Endodermal cell (in vitro differentiated cells): ENCODE results near the gene RAC2. TPM values are rescaled to one million over a fixed set of nuclear protein-coding genes. Genes with fewer than 3 reads are reported as not detected.

ENCODE experiments used
- DNase-seq: peaks from one replicate; pipeline ENCODE4 v3.0.0-alpha.2; 2017
- H3K27ac ChIP-seq: 2 replicates; pipeline ENCODE4 v1.5.1; 2013; ENCODE audit warnings: mild to moderate bottlenecking, low read depth, low read length, moderate library complexity
- H3K27me3 ChIP-seq: 2 replicates; pipeline ENCODE4 v1.6.1; 2013; ENCODE audit warnings: mild to moderate bottlenecking, low read length, moderate library complexity; ENCODE audit not compliant: insufficient read depth, control insufficient read depth, poor library complexity, severe bottlenecking
- H3K36me3 ChIP-seq: 2 replicates; pipeline ENCODE4 v1.7.0; 2013; ENCODE audit warnings: mild to moderate bottlenecking, low read length, moderate library complexity; ENCODE audit not compliant: control insufficient read depth, insufficient read depth
- H3K4me1 ChIP-seq: one replicate; pipeline ENCODE4 v1.7.0; 2013; ENCODE audit warnings: low read length; ENCODE audit not compliant: control insufficient read depth, insufficient read depth
- H3K4me3 ChIP-seq: 2 replicates; pipeline ENCODE4 v1.5.1; 2013; ENCODE audit warnings: mild to moderate bottlenecking, low read length, moderate library complexity
- H3K9ac ChIP-seq: 2 replicates; pipeline ENCODE4 v1.6.1; 2013; ENCODE audit warnings: mild to moderate bottlenecking, low read length, moderate library complexity; ENCODE audit not compliant: poor library complexity, severe bottlenecking; ENCODE audit errors: extremely low read depth
- H3K9me3 ChIP-seq: 2 replicates; pipeline ENCODE4 v1.6.1; 2013; ENCODE audit warnings: mild to moderate bottlenecking, low read length, moderate library complexity; ENCODE audit not compliant: control insufficient read depth
- H3K27ac Mint-ChIP-seq: 2 replicates; pipeline ENCODE4 v1.8.0; 2020; ENCODE audit warnings: mixed read lengths
- H3K27me3 Mint-ChIP-seq: 2 replicates; pipeline ENCODE4 v1.8.0; 2021; ENCODE audit warnings: mild to moderate bottlenecking, mixed read lengths; ENCODE audit not compliant: insufficient read depth
- H3K36me3 Mint-ChIP-seq: 2 replicates; pipeline ENCODE4 v1.8.0; 2020; ENCODE audit warnings: low read depth, mixed read lengths
- H3K4me1 Mint-ChIP-seq: 2 replicates; pipeline ENCODE4 v1.8.0; 2020; ENCODE audit warnings: mixed read lengths
- H3K4me3 Mint-ChIP-seq: 2 replicates; pipeline ENCODE4 v1.8.0; 2020; ENCODE audit warnings: mild to moderate bottlenecking, moderate library complexity, mixed read lengths
- H3K9me3 Mint-ChIP-seq: 2 replicates; pipeline ENCODE4 v1.8.0; 2020; ENCODE audit warnings: mild to moderate bottlenecking, mixed read lengths
- WGBS, 2 experiments: methylation state at CpG; one replicate each; pipeline versions ENCODE4 v1.1.5 to v1.1.7; 2013; ENCODE audit warnings: missing lambda C conversion rate in 2 of 2, mixed read lengths in 1 of 2; ENCODE audit not compliant: insufficient coverage in 1 of 2, insufficient read length in 1 of 2; 5-methylcytosine and 5-hydroxymethylcytosine counted together
- total RNA-seq, 2 donors: library from RNA; stranded (reverse); fragmentation: NEBNext Ultra II Directional in 1 of 2; extraction: Animal tissue kit (Norgen Biotek cat#: 25700) in 1 of 2; gene quantifications; 2 replicates in 1 of 2; 3 replicates in 1 of 2; pipeline ENCODE4 v1.2.1, GENCODE V29; 2021
- TF ChIP-seq, protein P1 (sequence below): fragments of 200-600 bp; sonication (generic); conservative IDR thresholded peaks from 2 replicates; pipeline ENCODE4 v1.5.0; 2021; ENCODE audit warnings: antibody characterized with exemption, mild to moderate bottlenecking

RAC2 gene
- total RNA-seq, 2 donors from 2014 or later = 4.5 to 5.6 TPM

DNA sequence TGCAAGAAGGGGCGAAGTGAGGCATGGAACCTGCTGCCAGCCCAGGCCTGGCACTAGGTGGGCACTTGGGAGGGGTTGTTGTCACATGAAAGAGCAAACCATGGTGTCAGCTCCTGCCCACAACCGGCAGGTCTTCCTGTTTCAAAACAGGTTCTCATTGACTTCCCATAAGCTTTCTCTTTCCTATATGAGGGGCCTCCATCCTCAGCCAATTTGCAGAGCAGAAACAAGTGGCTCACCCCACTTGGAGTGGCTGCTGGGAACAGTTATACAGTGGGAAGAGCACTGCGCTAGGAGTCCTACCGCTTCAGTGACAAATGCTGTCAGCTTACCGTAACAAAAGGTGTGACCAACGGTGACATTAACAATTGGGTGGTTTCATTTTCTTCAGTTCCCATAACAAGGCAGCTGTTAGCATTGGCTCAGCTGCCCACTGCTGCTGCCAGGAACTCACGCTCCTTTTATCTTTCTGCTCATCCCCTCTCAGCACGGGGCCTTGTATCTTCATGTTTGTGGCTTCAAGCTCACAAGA is 21.6 kb downstream of the RAC2 start:
- Histone ChIP-seq H3K9ac (no peak overlapping the region), H3K27me3 (no peaks in the 10 kb centered on the region), H3K27ac (no peak overlapping the region), H3K9me3 (no peaks in the 10 kb centered on the region), H3K4me3 (no peak overlapping the region), H3K36me3 (no peaks in the 10 kb centered on the region), H3K4me1 (no peaks in the 10 kb centered on the region)
- H3K9me3 Mint-ChIP-seq = peaks cover 19% of the 10 kb centered on the region
- peaks cover 13% of the 10 kb centered on the region for H3K4me1 Mint-ChIP-seq
- 86 to 89% methylated on average over 5 to 8 of the region's 8 CpGs for WGBS, 2 experiments
- H3K36me3 Mint-ChIP-seq = no peaks in the 10 kb centered on the region
- peaks cover 6% of the 10 kb centered on the region for H3K27me3 Mint-ChIP-seq
- TF ChIP-seq, protein P1, sequence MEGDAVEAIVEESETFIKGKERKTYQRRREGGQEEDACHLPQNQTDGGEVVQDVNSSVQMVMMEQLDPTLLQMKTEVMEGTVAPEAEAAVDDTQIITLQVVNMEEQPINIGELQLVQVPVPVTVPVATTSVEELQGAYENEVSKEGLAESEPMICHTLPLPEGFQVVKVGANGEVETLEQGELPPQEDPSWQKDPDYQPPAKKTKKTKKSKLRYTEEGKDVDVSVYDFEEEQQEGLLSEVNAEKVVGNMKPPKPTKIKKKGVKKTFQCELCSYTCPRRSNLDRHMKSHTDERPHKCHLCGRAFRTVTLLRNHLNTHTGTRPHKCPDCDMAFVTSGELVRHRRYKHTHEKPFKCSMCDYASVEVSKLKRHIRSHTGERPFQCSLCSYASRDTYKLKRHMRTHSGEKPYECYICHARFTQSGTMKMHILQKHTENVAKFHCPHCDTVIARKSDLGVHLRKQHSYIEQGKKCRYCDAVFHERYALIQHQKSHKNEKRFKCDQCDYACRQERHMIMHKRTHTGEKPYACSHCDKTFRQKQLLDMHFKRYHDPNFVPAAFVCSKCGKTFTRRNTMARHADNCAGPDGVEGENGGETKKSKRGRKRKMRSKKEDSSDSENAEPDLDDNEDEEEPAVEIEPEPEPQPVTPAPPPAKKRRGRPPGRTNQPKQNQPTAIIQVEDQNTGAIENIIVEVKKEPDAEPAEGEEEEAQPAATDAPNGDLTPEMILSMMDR = no peak
- no peak overlapping the region for H3K4me3 Mint-ChIP-seq
- no peak for DNase-seq
- H3K27ac Mint-ChIP-seq = no peak overlapping the region

DNA sequence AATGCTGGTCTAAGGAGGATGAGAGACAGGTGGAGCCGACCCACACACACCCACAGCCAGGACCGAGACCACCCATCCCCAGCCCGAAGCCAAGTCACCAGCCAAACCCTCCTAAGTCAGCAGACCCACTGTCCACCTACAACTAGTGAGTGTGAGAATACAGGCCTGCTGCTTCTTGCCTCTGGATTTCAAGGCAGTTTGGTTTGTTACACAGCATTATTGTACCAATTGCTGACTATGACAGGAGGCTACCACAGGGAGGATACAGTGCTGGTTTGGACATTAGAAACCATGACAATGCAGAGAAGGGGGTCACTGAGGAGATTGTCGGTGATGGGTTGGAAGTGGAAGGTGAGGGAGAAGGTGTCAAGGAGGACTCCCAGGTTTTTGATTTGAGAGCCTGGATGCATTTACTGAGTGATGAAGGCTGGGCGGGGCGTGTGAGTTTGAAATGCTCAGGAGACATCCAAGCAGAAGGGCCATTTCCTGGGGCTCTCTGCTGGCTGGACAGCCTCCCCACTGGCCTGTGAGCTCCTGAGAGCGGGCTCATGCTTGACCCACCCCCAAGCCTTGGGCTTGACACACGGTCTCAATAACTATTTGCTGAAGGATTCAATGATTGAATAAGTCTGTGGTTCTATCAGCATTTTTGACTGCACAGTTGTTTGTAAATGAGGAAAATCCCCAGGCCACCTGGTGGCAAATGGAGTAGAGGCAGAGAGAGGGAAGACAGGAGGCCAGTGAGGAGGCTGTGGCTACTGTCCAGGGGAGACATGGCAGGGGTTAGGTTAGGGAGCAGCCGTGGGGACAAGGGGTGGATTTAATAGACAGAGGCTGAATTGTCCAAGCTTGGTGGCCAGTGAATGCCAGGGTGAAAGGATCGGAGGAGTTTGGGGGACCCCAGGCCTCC is 22.4 kb downstream of the RAC2 start:
- Mint-ChIP-seq H3K36me3 (no peaks in the 10 kb centered on the region), H3K9me3 (peaks cover 19% of the 10 kb centered on the region), H3K4me1 (peaks cover 13% of the 10 kb centered on the region), H3K27ac (no peak overlapping the region), H3K4me3 (no peak overlapping the region), H3K27me3 (peaks cover 6% of the 10 kb centered on the region)
- H3K4me3 ChIP-seq = no peak overlapping the region
- no peaks in the 10 kb centered on the region for H3K27me3 ChIP-seq
- no peak overlapping the region for H3K27ac ChIP-seq
- no peaks in the 10 kb centered on the region for H3K9me3 ChIP-seq
- H3K4me1 ChIP-seq = no peaks in the 10 kb centered on the region
- no peak for DNase-seq
- H3K36me3 ChIP-seq = no peaks in the 10 kb centered on the region
- TF ChIP-seq, protein P1 = peak; percentile 39
- H3K9ac ChIP-seq = no peak overlapping the region
- 91 to 93% methylated on average over 6 to 10 of the region's 10 CpGs for WGBS, 2 experiments

DNA sequence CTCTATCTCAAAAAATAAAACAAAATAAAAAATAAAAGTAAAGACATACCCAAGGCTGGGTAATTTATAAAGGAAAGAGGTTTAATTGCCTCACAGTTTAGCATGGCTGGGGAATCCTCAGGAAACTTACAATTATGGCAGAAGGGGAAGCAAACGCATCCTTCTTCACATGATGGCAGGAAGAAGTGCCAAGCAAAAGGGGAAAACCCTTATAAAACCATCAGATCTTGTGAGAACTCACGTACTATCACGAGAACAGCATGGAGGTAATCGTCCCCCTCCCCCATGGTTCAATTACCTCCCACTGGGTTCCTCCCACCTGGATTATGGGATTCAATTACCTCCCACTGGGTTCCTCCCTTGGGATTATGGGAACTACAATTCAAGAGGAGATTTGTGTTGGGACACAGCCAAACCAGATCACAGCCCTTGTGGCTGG is 23.5 kb downstream of the RAC2 start:
- Histone ChIP-seq H3K9ac (no peak overlapping the region), H3K9me3 (no peaks in the 10 kb centered on the region), H3K27me3 (no peaks in the 10 kb centered on the region), H3K27ac (no peak overlapping the region), H3K4me1 (no peaks in the 10 kb centered on the region), H3K4me3 (no peak overlapping the region), H3K36me3 (no peaks in the 10 kb centered on the region)
- Mint-ChIP-seq H3K9me3 (peaks cover 19% of the 10 kb centered on the region), H3K4me3 (no peak overlapping the region), H3K4me1 (peaks cover 13% of the 10 kb centered on the region), H3K36me3 (no peaks in the 10 kb centered on the region), H3K27me3 (peaks cover 8% of the 10 kb centered on the region), H3K27ac (no peak overlapping the region)
- DNase-seq = peak; percentile 67
- TF ChIP-seq, protein P1 = no peak
- WGBS, 2 experiments = 75 to 76% methylated on average over 1 to 4 of the region's 4 CpGs
